Measurements from ENCODE around the gene VPS13D.

The VPS13D gene

GRCh38 chr1:12543740-12544154, 313.9 kb downstream of the VPS13D start:
- DNase-seq, result no peak

- DNase-seq, result no peak
Measured at GRCh38 chr1:12544357-12544756, 314.5 kb downstream of the VPS13D start.

- no peak for DNase-seq
Measured at GRCh38 chr1:12544992-12545391, 315.2 kb downstream of the VPS13D start.

- no peak for DNase-seq
Measured at GRCh38 chr1:12546771-12547585, 317.1 kb downstream of the VPS13D start.

- no peak for DNase-seq
Measured at GRCh38 chr1:12547586-12548225, 317.9 kb downstream of the VPS13D start.

GRCh38 chr1:12548279-12548972, 318.6 kb downstream of the VPS13D start:
- DNase-seq, result no peak

- no peak for DNase-seq
Measured at GRCh38 chr1:12548973-12549459, 319.2 kb downstream of the VPS13D start.

GRCh38 chr1:12549460-12550349, 319.9 kb downstream of the VPS13D start:
- DNase-seq, result no peak

- DNase-seq, result no peak
Measured at GRCh38 chr1:12551584-12551983, 321.8 kb downstream of the VPS13D start.

GRCh38 chr1:12552111-12552888, 322.5 kb downstream of the VPS13D start:
- DNase-seq, result no peak

- DNase-seq, result no peak
Measured at GRCh38 chr1:12552951-12553921, 323.4 kb downstream of the VPS13D start.

- DNase-seq, result no peak
Measured at GRCh38 chr1:12553963-12554362, 324.1 kb downstream of the VPS13D start.

GRCh38 chr1:12554521-12555305, 324.9 kb downstream of the VPS13D start:
- no peak for DNase-seq

- no peak for DNase-seq
Measured at GRCh38 chr1:12555411-12556367, 325.9 kb downstream of the VPS13D start.

- no peak for DNase-seq
Measured at GRCh38 chr1:12556368-12556930, 326.6 kb downstream of the VPS13D start.

- no peak for DNase-seq
Measured at GRCh38 chr1:12556957-12557935, 327.4 kb downstream of the VPS13D start.

- DNase-seq, result no peak
Measured at GRCh38 chr1:12561121-12561520, 331.3 kb downstream of the VPS13D start.
